Left ventricle myocardium inferior (tissue), 1 donor: ENCODE results near the gene IKZF2. TPM values are rescaled to one million over a fixed set of nuclear protein-coding genes. Genes with fewer than 3 reads are reported as not detected.

Experiments used
- DNase-seq: peaks from one replicate; pipeline ENCODE4 v3.0.0-alpha.2; 2020
- H3K27ac ChIP-seq: fragments of 200-600 bp; replicated peaks from 2 replicates; pipeline ENCODE4 v1.8.0; 2021
- H3K27me3 ChIP-seq: fragments of 200-600 bp; 2 replicates; pipeline ENCODE4 v1.8.0; 2021; ENCODE audit warnings: low read depth
- H3K36me3 ChIP-seq: fragments of 200-600 bp; 2 replicates; pipeline ENCODE4 v1.8.0; 2021
- H3K4me1 ChIP-seq: fragments of 200-600 bp; 2 replicates; pipeline ENCODE4 v1.8.0; 2021
- H3K4me3 ChIP-seq: fragments of 200-600 bp; 2 replicates; pipeline ENCODE4 v1.8.0; 2021; ENCODE audit warnings: mild to moderate bottlenecking, moderate library complexity
- H3K9me3 ChIP-seq: fragments of 200-600 bp; replicated peaks from 2 replicates; pipeline ENCODE4 v1.8.0; 2021
- intact Hi-C: fragments of 100-400 bp; cut with micrococcal nuclease; formaldehyde crosslinking; loops from one replicate; pipeline ENCODE4 v1.11.0; 2022
- total RNA-seq: library from RNA; stranded (reverse); fragmentation: NEBNext Ultra II Directional; extraction: Animal tissue kit (Norgen Biotek cat#: 25700); gene quantifications from one replicate; pipeline ENCODE4 v1.2.1, GENCODE V29; 2021
- TF ChIP-seq, protein P1 (sequence below): fragments of 200-600 bp; IDR thresholded peaks from 2 replicates; pipeline ENCODE4 v1.8.0; 2021; ENCODE audit warnings: antibody characterized with exemption, mild to moderate bottlenecking, borderline replicate concordance
- donor health status: DM: no; HTN: yes; CAD: no; lungs with severe emphysema.

Gene IKZF2
- total RNA-seq, 1 donor from 2014 or later: 6.8 TPM

DNA sequence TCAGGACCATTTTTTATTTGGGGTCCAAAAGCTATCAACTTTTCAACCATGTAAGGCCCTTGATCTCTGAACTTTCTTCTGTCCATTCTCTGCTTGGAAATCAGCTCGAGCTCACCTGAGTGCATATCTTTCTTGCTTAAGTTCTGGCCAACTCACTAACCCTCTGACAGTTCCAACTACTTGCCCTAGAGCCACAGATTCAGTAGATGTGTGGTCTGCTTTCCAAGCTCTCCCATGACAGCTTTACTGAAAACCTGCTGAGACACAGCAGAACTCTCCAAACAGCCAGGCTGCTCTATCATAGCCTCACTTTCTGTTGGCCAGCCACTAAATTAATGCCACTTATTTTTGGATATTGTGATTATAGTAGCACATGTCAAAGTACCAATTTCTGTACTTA is 21.2 kb upstream of the IKZF2 start:
- no peak for DNase-seq
- H3K4me1 ChIP-seq: no peaks in the 10 kb centered on the region
- TF ChIP-seq, protein P1, sequence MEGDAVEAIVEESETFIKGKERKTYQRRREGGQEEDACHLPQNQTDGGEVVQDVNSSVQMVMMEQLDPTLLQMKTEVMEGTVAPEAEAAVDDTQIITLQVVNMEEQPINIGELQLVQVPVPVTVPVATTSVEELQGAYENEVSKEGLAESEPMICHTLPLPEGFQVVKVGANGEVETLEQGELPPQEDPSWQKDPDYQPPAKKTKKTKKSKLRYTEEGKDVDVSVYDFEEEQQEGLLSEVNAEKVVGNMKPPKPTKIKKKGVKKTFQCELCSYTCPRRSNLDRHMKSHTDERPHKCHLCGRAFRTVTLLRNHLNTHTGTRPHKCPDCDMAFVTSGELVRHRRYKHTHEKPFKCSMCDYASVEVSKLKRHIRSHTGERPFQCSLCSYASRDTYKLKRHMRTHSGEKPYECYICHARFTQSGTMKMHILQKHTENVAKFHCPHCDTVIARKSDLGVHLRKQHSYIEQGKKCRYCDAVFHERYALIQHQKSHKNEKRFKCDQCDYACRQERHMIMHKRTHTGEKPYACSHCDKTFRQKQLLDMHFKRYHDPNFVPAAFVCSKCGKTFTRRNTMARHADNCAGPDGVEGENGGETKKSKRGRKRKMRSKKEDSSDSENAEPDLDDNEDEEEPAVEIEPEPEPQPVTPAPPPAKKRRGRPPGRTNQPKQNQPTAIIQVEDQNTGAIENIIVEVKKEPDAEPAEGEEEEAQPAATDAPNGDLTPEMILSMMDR: no peak
- intact Hi-C loops: loop anchor here (10.0 kb wide), 1 partner anchor 478 kb away; no protein-coding TSS in a partner anchor
- no peak overlapping the region for H3K27ac ChIP-seq
- H3K4me3 ChIP-seq: no peak overlapping the region
- no peaks in the 10 kb centered on the region for H3K36me3 ChIP-seq
- H3K9me3 ChIP-seq: no peaks in the 10 kb centered on the region
- no peaks in the 10 kb centered on the region for H3K27me3 ChIP-seq

DNA sequence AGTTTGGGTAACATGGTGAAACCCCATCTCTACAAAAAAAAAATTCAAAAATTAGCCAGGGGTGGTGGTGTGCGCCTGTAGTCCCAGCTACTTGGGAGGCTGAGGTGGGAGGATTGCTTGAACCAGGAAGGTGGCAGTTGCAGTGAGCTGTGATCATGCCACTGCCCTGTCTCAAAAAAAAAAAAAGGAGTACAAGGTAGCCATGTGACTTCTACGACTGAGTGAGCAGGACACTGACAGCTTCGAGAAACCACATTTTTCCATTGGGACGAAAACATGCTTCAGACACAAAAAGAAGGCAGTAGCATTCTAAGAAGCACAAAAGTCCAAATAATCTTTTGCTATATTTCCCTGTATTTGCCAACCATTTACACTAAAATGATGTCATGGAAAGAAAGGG is 19.7 kb upstream of the IKZF2 start:
- intact Hi-C loops: loop anchor here (10.0 kb wide), 1 partner anchor 476 kb away; no protein-coding TSS in a partner anchor
- Histone ChIP-seq H3K36me3 (no peaks in the 10 kb centered on the region), H3K27ac (no peak overlapping the region), H3K27me3 (no peaks in the 10 kb centered on the region), H3K4me3 (no peak overlapping the region), H3K4me1 (no peaks in the 10 kb centered on the region), H3K9me3 (no peaks in the 10 kb centered on the region)
- DNase-seq: no peak
- TF ChIP-seq, protein P1: no peak

DNA sequence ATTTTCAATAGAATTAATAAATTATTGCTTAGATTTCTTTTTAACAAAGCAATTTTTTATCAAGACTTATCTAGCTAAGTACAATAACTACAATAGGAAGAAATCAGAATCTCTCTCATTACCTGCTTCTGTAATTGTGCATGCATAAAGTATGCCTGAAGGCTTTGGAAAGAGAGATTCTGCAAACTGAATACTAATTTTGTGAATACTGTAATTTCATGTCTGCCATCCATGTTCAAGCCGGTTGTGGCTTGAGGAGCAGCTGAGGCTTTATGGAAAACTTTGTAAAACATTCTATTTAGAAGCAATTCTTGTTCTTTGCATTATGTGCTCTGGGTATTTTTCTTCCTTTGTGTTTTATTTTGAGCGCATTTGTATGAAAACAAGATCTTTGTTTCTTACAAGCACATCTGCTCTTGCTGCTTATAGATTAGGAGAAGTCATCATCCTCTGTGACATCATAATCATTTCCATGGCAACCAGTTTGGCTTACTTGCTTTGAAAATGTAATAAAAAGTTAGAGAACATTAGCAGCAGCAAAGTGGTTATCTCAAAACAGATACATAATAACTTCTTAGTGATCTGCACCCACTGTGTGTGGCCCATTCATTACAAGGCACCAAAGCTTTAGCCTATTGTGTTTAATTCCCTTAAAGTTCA is 16.0 kb upstream of the IKZF2 start:
- TF ChIP-seq, protein P1: no peak
- H3K27me3 ChIP-seq: no peaks in the 10 kb centered on the region
- intact Hi-C loops: no loop called here
- no peak overlapping the region for H3K27ac ChIP-seq
- H3K36me3 ChIP-seq: no peaks in the 10 kb centered on the region
- H3K4me1 ChIP-seq: no peaks in the 10 kb centered on the region
- H3K4me3 ChIP-seq: no peak overlapping the region
- no peak for DNase-seq
- no peaks in the 10 kb centered on the region for H3K9me3 ChIP-seq

DNA sequence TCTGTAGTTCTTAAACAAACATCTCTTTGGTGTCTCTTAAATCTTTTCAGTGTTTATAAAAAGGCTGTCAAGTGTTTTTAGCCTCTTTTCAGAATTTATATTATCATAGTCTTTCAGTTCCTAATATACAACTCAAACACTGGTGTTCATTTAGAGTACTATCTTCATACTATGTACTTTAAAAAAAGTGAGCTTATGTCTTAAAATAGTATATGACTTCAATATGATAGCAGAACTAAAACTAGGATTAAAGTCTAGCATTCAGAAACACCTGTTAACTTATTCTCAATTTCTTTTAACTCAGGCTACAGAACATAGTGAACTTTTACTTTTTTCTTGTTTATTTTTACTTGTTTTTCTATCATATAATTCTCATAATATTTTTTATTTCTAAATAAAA is 14.7 kb upstream of the IKZF2 start:
- H3K4me3 ChIP-seq: no peak overlapping the region
- H3K9me3 ChIP-seq: no peaks in the 10 kb centered on the region
- H3K4me1 ChIP-seq: no peaks in the 10 kb centered on the region
- no peaks in the 10 kb centered on the region for H3K36me3 ChIP-seq
- intact Hi-C loops: no loop called here
- H3K27me3 ChIP-seq: no peaks in the 10 kb centered on the region
- no peak for DNase-seq
- no peak overlapping the region for H3K27ac ChIP-seq
- TF ChIP-seq, protein P1: no peak

DNA sequence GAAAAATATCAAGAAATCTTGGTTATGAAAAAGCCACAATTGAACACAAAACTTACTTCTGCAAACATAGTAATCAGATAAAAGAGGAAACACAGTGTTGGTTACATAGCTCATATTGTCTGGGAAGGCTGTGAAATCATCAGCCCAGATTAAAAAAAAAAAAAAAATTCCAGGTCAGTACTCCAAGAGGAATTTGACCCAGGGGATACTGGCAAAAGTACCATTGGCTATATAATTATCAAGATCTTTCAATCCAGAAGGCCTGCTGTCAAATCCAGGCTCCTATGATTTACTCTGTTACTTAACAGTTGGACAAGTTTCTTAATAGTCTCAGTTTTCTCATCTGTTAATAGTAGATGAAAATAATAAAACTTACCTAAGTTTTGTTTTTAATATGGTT is 12.9 kb upstream of the IKZF2 start:
- H3K27me3 ChIP-seq: no peaks in the 10 kb centered on the region
- H3K36me3 ChIP-seq: no peaks in the 10 kb centered on the region
- TF ChIP-seq, protein P1: no peak
- H3K9me3 ChIP-seq: no peaks in the 10 kb centered on the region
- DNase-seq: no peak
- H3K4me3 ChIP-seq: no peak overlapping the region
- H3K27ac ChIP-seq: no peak overlapping the region
- H3K4me1 ChIP-seq: no peaks in the 10 kb centered on the region
- intact Hi-C loops: no loop called here
